ENCODE data around the gene NT5C3B.

DNA sequence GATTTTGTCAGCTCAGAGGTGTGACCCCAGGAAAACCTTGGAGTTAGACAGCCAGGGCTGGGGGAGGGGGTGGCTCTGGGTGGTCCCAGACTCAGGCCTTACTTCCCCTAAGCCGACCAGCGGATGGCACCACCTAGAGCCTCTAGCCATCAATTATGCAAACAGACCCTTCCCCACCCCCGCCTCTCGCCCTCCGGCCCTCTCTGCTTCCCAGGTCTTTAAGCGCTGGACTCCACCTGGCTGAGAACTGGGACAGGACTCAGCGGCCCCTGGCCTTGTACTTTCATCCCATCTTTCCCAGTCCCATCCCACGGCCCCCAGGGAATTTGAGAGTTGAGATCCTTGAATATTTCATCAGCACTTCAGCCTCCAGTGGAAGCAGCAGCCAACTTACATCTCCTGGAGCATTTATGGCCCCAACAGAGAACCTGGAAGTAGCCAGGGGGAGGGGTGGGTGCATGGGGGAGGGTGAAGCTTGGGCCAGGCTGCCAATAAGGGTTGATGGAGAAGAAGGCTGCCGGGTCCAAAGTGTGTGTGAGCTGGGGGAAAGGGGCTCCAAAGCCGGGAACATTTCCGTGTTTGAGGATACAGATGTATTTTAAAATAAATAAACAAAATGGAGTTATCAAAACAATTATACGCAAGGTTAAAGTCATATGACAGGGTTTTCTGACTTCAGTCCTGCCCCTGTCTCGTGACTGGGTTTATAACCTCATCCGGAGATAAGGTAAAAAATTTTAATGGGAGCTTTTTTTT lies 42.1 kb downstream of the NT5C3B start:
- TF ChIP-seq CTCF (IDR thresholded peaks at IDR 0.05; ENCODE audit: low read depth, low read length) (no peak), EZH2phosphoT487 (IDR thresholded peaks at IDR 0.05; ENCODE audit: low read depth) (no peak)
